Measurements from ENCODE around the gene KPNB1. TPM values are rescaled to one million over a fixed set of nuclear protein-coding genes. Genes with fewer than 3 reads are reported as not detected.

KPNB1 gene
- total and polyA plus RNA-seq, 2 experiments from 2014 or later: 59.5 to 423 TPM

DNA sequence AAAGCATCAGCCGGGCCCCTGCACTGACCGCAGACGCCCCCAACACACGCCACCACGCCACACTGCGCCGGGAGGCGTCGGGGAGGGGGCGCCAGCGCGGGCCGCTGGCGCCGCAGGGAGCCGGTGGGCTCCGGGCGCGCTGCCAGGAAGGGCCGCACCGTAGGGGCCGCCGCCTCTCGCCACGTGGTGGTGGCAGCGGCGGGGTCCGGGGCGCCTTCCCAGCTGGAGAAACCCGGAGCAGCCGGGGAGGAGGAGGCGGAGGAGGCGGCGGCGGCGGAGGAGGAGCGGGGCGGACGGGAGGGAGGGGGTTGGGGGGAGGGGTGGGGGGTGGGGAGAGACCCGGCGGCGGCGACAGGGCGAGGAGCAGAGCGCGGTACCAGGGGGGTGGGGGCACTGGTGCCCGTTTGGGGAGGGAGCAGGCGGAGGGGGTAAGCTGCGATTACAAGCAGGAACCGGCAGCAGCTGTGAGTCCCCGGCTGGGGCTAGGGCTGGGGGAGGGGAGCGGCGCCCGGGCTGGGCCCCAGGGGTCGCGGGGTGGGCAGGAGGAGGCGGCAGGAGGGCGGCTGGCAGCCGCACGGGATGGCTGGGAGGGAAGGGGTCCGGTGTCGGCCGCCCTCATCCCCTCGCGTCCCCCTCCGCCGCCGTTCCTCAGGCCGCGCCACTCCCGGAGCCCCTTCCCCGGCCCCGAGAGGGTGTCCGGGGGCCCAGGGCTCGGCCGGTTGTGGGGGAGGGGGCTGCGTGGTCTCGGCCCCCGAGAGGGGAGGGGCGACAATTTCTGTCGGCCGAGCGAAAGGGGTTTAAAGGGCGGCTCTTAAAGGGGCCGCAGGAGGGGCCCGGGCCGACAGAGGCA is 44.2 kb downstream of the KPNB1 start, which contains the start of gene TBKBP1:
TSS of gene TBKBP1 (plus strand) at position 431 of the 850 bp plus-strand sequence. CDS start 1,952 bp downstream, outside the sequence.
- Histone ChIP-seq H3F3A (ENCODE audit: insufficient read depth) (no peaks in the 10 kb centered on the region; the same call in none of the 2 replicates), H3K27ac (peak within 1 kb of the TSS; percentile 72), H3K4me1 (ENCODE audit: insufficient read depth) (peaks cover 6% of the 10 kb centered on the region), H3K36me3 (ENCODE audit: low read depth) (no peaks in the 10 kb centered on the region), H4K20me1 (ENCODE audit: insufficient read depth) (no peaks in the 10 kb centered on the region), H3K4me2 (ENCODE audit: unreplicated experiment) (peak within 1 kb of the TSS; percentile 93), H3K9me3 (ENCODE audit: low read depth) (no peaks in the 10 kb centered on the region), H2AFZ (peak within 1 kb of the TSS; percentile 76), H3K9ac (peak within 1 kb of the TSS; percentile 95), H3K4me3 (peak within 1 kb of the TSS; percentile 93), H3K79me2 (ENCODE audit: insufficient read depth) (no peaks in the 10 kb centered on the region), H3K9me2 (ENCODE audit: insufficient read depth) (no peaks in the 10 kb centered on the region), H3K27me3 (replicated peaks; ENCODE audit: insufficient read depth) (no peaks in the 10 kb centered on the region)
- 1% methylated on average over 21 to 87 of the region's 87 CpGs for WGBS, 2 experiments (ENCODE audit: low coverage in 1 of 2, low lambda C conversion rate in 2 of 2, missing lambda C conversion rate in 2 of 2)
- TF ChIP-seq EZH2 (IDR thresholded peaks at IDR 0.05; ENCODE audit: insufficient read depth, poor library complexity, severe bottlenecking) (no peak), EZH2phosphoT487 (IDR thresholded peaks at IDR 0.05; ENCODE audit: insufficient read depth, low read depth) (no peak)
- DNase-seq: peak; percentile 57
- in situ Hi-C loops (cut with MboI): no loop called here

- in situ Hi-C loops (cut with MboI): no loop called here
- 0 to 2% methylated on average over 29 to 47 of the region's 65 CpGs for WGBS, 2 experiments (ENCODE audit: low coverage in 1 of 2, low lambda C conversion rate in 2 of 2, missing lambda C conversion rate in 2 of 2)
- H3K9ac ChIP-seq: peak overlapping the region; percentile 95
Measured at GRCh38 chr17:47694581-47695428, 45.1 kb downstream of the KPNB1 start.

GRCh38 chr17:47695429-47696376 is 46.0 kb downstream of the KPNB1 start:
- Histone ChIP-seq H3K9me3 (ENCODE audit: low read depth) (no peaks in the 10 kb centered on the region), H3K27ac (peak overlapping the region; percentile 72)
- in situ Hi-C loops (cut with MboI): no loop called here

More at GRCh38 chr17:47694581-47695428, 45.1 kb downstream of the KPNB1 start:
- H3K27me3 ChIP-seq (replicated peaks; ENCODE audit: insufficient read depth): no peaks in the 10 kb centered on the region
- no peaks in the 10 kb centered on the region for H4K20me1 ChIP-seq (ENCODE audit: insufficient read depth)
- H3K4me2 ChIP-seq (ENCODE audit: unreplicated experiment): peak overlapping the region; percentile 83
- peak; percentile 88 for DNase-seq
- H3K27ac ChIP-seq: peak overlapping the region; percentile 72
- peak overlapping the region; percentile 68 for H2AFZ ChIP-seq
- no peaks in the 10 kb centered on the region for H3K79me2 ChIP-seq (ENCODE audit: insufficient read depth)
- H3F3A ChIP-seq (ENCODE audit: insufficient read depth): no peaks in the 10 kb centered on the region; the same call in none of the 2 replicates
- H3K36me3 ChIP-seq (ENCODE audit: low read depth): peaks cover 6% of the 10 kb centered on the region; the same call in 1 of the 2 replicates
- no peaks in the 10 kb centered on the region for H3K9me3 ChIP-seq (ENCODE audit: low read depth)
- H3K4me3 ChIP-seq: peak overlapping the region; percentile 93
- H3K9me2 ChIP-seq (ENCODE audit: insufficient read depth): no peaks in the 10 kb centered on the region
- H3K4me1 ChIP-seq (ENCODE audit: insufficient read depth): peaks cover 6% of the 10 kb centered on the region
- TF ChIP-seq EZH2phosphoT487 (IDR thresholded peaks at IDR 0.05; ENCODE audit: insufficient read depth, low read depth): no peak
- no peak for TF ChIP-seq EZH2 (IDR thresholded peaks at IDR 0.05; ENCODE audit: insufficient read depth, poor library complexity, severe bottlenecking)

More at GRCh38 chr17:47695429-47696376, 46.0 kb downstream of the KPNB1 start:
- peak overlapping the region; percentile 95 for H3K9ac ChIP-seq
- H2AFZ ChIP-seq: peak overlapping the region; percentile 68
- peak overlapping the region; percentile 83 for H3K4me2 ChIP-seq (ENCODE audit: unreplicated experiment)
- no peaks in the 10 kb centered on the region for H3K9me2 ChIP-seq (ENCODE audit: insufficient read depth)
- H3K79me2 ChIP-seq (ENCODE audit: insufficient read depth): no peaks in the 10 kb centered on the region
- peaks cover 6% of the 10 kb centered on the region for H3K4me1 ChIP-seq (ENCODE audit: insufficient read depth)
- no peak for TF ChIP-seq EZH2phosphoT487 (IDR thresholded peaks at IDR 0.05; ENCODE audit: insufficient read depth, low read depth)
- no peak for TF ChIP-seq EZH2 (IDR thresholded peaks at IDR 0.05; ENCODE audit: insufficient read depth, poor library complexity, severe bottlenecking)
- H3F3A ChIP-seq (ENCODE audit: insufficient read depth): no peaks in the 10 kb centered on the region; the same call in none of the 2 replicates
- WGBS, 2 experiments (ENCODE audit: low coverage in 1 of 2, low lambda C conversion rate in 2 of 2, missing lambda C conversion rate in 2 of 2): 47 to 52% methylated on average over 42 to 44 of the region's 47 CpGs
- H3K27me3 ChIP-seq (replicated peaks; ENCODE audit: insufficient read depth): no peaks in the 10 kb centered on the region
- peaks cover 6% of the 10 kb centered on the region; the same call in 1 of the 2 replicates for H3K36me3 ChIP-seq (ENCODE audit: low read depth)
- DNase-seq: peak; percentile 39
- peak overlapping the region; percentile 93 for H3K4me3 ChIP-seq
- H4K20me1 ChIP-seq (ENCODE audit: insufficient read depth): no peaks in the 10 kb centered on the region
